ENCODE measurements around the gene CAMTA1. TPM values are rescaled to one million over a fixed set of nuclear protein-coding genes. Genes with fewer than 3 reads are reported as not detected.

CAMTA1 gene
- total RNA-seq, 1 donor from 2014 or later: 77.6 TPM

- Mint-ChIP-seq H3K36me3 (ENCODE audit: low read depth, unreplicated experiment) (no peaks in the 10 kb centered on the region), H3K27me3 (ENCODE audit: low read depth, unreplicated experiment) (peaks cover 23% of the 10 kb centered on the region), H3K4me1 (ENCODE audit: low read depth, unreplicated experiment) (peaks cover 2% of the 10 kb centered on the region), H3K27ac (ENCODE audit: unreplicated experiment) (no peak overlapping the region), H3K9me3 (ENCODE audit: unreplicated experiment) (peaks cover 9% of the 10 kb centered on the region), H3K4me3 (ENCODE audit: unreplicated experiment) (no peak overlapping the region)
- Histone ChIP-seq H3K4me1 (ENCODE audit: insufficient read depth, low read length) (no peaks in the 10 kb centered on the region), H3K4me3 (ENCODE audit: insufficient read depth, low read depth, low read length) (no peak overlapping the region), H4K20me1 (ENCODE audit: insufficient read depth, low read length) (no peaks in the 10 kb centered on the region), H3K27ac (ENCODE audit: low read depth, low read length) (no peak overlapping the region), H3K79me2 (ENCODE audit: insufficient read depth, low read length) (no peaks in the 10 kb centered on the region), H3K9me3 (ENCODE audit: insufficient read depth, low read depth, low read length) (peaks cover 4% of the 10 kb centered on the region), H3K4me2 (ENCODE audit: low read length) (no peak overlapping the region), H2AFZ (ENCODE audit: low read depth, low read length) (no peak overlapping the region), H3K27me3 (ENCODE audit: insufficient read depth, low read length) (peaks cover 10% of the 10 kb centered on the region), H3K36me3 (ENCODE audit: insufficient read depth, low read length) (no peaks in the 10 kb centered on the region), H3K9ac (ENCODE audit: low read length) (no peak overlapping the region)
- DNase-seq (ENCODE audit: low read depth): no peak
- TF ChIP-seq EZH2 (IDR thresholded peaks at IDR 0.05; ENCODE audit: insufficient read depth, low read length) (no peak), CTCF (IDR thresholded peaks at IDR 0.05; ENCODE audit: insufficient read depth, low read depth, low read length) (no peak)
- no peak for FAIRE-seq
These were observed 193.9 kb downstream of the CAMTA1 start for GRCh38 chr1:6979003-6979613.

GRCh38 chr1:6981595-6981994, 196.3 kb downstream of the CAMTA1 start:
- Histone ChIP-seq H3K4me2 (ENCODE audit: low read length) (no peak overlapping the region), H2AFZ (ENCODE audit: low read depth, low read length) (no peak overlapping the region), H4K20me1 (ENCODE audit: insufficient read depth, low read length) (no peaks in the 10 kb centered on the region), H3K4me1 (ENCODE audit: insufficient read depth, low read length) (no peaks in the 10 kb centered on the region), H3K4me3 (ENCODE audit: insufficient read depth, low read depth, low read length) (no peak overlapping the region), H3K27me3 (ENCODE audit: insufficient read depth, low read length) (peaks cover 10% of the 10 kb centered on the region), H3K36me3 (ENCODE audit: insufficient read depth, low read length) (no peaks in the 10 kb centered on the region), H3K9me3 (ENCODE audit: insufficient read depth, low read depth, low read length) (no peaks in the 10 kb centered on the region), H3K27ac (ENCODE audit: low read depth, low read length) (no peak overlapping the region), H3K9ac (ENCODE audit: low read length) (no peak overlapping the region), H3K79me2 (ENCODE audit: insufficient read depth, low read length) (no peaks in the 10 kb centered on the region)
- FAIRE-seq: no peak
- peaks cover 16% of the 10 kb centered on the region for H3K27me3 Mint-ChIP-seq (ENCODE audit: low read depth, unreplicated experiment)
- no peaks in the 10 kb centered on the region for H3K36me3 Mint-ChIP-seq (ENCODE audit: low read depth, unreplicated experiment)
- no peak overlapping the region for H3K4me3 Mint-ChIP-seq (ENCODE audit: unreplicated experiment)
- no peak overlapping the region for H3K27ac Mint-ChIP-seq (ENCODE audit: unreplicated experiment)
- H3K4me1 Mint-ChIP-seq (ENCODE audit: low read depth, unreplicated experiment): peaks cover 2% of the 10 kb centered on the region
- TF ChIP-seq EZH2 (IDR thresholded peaks at IDR 0.05; ENCODE audit: insufficient read depth, low read length) (no peak), CTCF (IDR thresholded peaks at IDR 0.05; ENCODE audit: insufficient read depth, low read depth, low read length) (no peak)
- peaks cover 5% of the 10 kb centered on the region for H3K9me3 Mint-ChIP-seq (ENCODE audit: unreplicated experiment)
- DNase-seq (ENCODE audit: low read depth): no peak

GRCh38 chr1:6982443-6982842, 197.2 kb downstream of the CAMTA1 start:
- peaks cover 10% of the 10 kb centered on the region for H3K27me3 ChIP-seq (ENCODE audit: insufficient read depth, low read length)
- no peaks in the 10 kb centered on the region for H3K9me3 ChIP-seq (ENCODE audit: insufficient read depth, low read depth, low read length)
- no peaks in the 10 kb centered on the region for H3K79me2 ChIP-seq (ENCODE audit: insufficient read depth, low read length)
- DNase-seq (ENCODE audit: low read depth) (no peak), FAIRE-seq (no peak)
- H3K4me1 Mint-ChIP-seq (ENCODE audit: low read depth, unreplicated experiment): peaks cover 2% of the 10 kb centered on the region
- H3K36me3 Mint-ChIP-seq (ENCODE audit: low read depth, unreplicated experiment): no peaks in the 10 kb centered on the region
- H4K20me1 ChIP-seq (ENCODE audit: insufficient read depth, low read length): no peaks in the 10 kb centered on the region
- no peak overlapping the region for H3K27ac Mint-ChIP-seq (ENCODE audit: unreplicated experiment)
- H3K4me1 ChIP-seq (ENCODE audit: insufficient read depth, low read length): no peaks in the 10 kb centered on the region
- no peak overlapping the region for H3K4me3 Mint-ChIP-seq (ENCODE audit: unreplicated experiment)
- H3K4me2 ChIP-seq (ENCODE audit: low read length): no peak overlapping the region
- no peaks in the 10 kb centered on the region for H3K36me3 ChIP-seq (ENCODE audit: insufficient read depth, low read length)
- peaks cover 16% of the 10 kb centered on the region for H3K27me3 Mint-ChIP-seq (ENCODE audit: low read depth, unreplicated experiment)
- no peak overlapping the region for H3K9ac ChIP-seq (ENCODE audit: low read length)
- peaks cover 5% of the 10 kb centered on the region for H3K9me3 Mint-ChIP-seq (ENCODE audit: unreplicated experiment)
- H3K27ac ChIP-seq (ENCODE audit: low read depth, low read length): no peak overlapping the region
- H2AFZ ChIP-seq (ENCODE audit: low read depth, low read length): no peak overlapping the region
- no peak overlapping the region for H3K4me3 ChIP-seq (ENCODE audit: insufficient read depth, low read depth, low read length)
- no peak for TF ChIP-seq EZH2 (IDR thresholded peaks at IDR 0.05; ENCODE audit: insufficient read depth, low read length)
- TF ChIP-seq CTCF (IDR thresholded peaks at IDR 0.05; ENCODE audit: insufficient read depth, low read depth, low read length): no peak

All from astrocyte (in vitro differentiated cells and primary cell).